Duodenal mucosa (tissue), 2 donors: ENCODE measurements around the gene THEMIS.

Source experiments
- H3K27ac ChIP-seq: one replicate; pipeline ENCODE4 v1.7.0; 2013; ENCODE audit warnings: low read depth, low read length
- H3K27me3 ChIP-seq, 2 donors: one replicate each; pipeline ENCODE4 v1.7.0; 2013; ENCODE audit warnings: low read length in 2 of 2, control low read depth in 1 of 2; ENCODE audit not compliant: insufficient read depth in 2 of 2, control insufficient read depth in 1 of 2
- H3K36me3 ChIP-seq, 2 donors: one replicate each; pipeline ENCODE4 v1.7.0; 2013; ENCODE audit warnings: low read length in 2 of 2, control low read depth in 1 of 2; ENCODE audit not compliant: insufficient read depth in 2 of 2, control insufficient read depth in 1 of 2
- H3K4me1 ChIP-seq, 2 donors: one replicate each; pipeline ENCODE4 v1.7.0; 2013; ENCODE audit warnings: low read length in 2 of 2, control low read depth in 1 of 2; ENCODE audit not compliant: insufficient read depth in 2 of 2, control insufficient read depth in 1 of 2
- H3K4me3 ChIP-seq, 2 donors: one replicate each; pipeline ENCODE4 v1.7.0; 2013; ENCODE audit warnings: low read length in 2 of 2, low read depth in 1 of 2
- H3K9ac ChIP-seq, 2 donors: one replicate each; pipeline ENCODE4 v1.7.0; 2013; ENCODE audit warnings: low read length in 2 of 2, low read depth in 1 of 2
- H3K9me3 ChIP-seq, 2 donors: one replicate each; pipeline ENCODE4 v1.7.0; 2013; ENCODE audit warnings: low read length in 2 of 2, control low read depth in 1 of 2; ENCODE audit not compliant: control insufficient read depth in 1 of 2

The THEMIS gene

DNA sequence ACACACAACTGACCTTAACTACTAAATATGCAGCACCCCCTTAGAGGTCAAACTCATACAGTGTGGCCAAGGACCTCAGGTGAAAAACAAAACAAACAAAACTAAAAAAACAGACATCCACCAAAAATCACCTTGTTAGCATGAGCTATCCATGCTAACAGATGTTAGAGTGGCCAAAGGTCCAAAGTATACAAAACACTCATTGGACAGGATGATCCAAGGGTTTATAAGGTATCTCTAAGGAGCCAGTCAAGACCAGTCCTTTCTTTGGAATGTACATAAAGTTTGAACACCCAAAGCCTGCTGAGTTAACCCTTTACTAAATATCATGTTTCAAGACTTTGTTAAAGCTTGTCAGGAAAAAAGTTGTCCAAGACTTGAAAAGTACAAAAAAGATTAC is 35.8 kb downstream of the THEMIS start:
- Histone ChIP-seq H3K27me3 (no peaks in the 10 kb centered on the region), H3K27ac (no peak overlapping the region), H3K9me3 (no peaks in the 10 kb centered on the region), H3K4me3 (no peak overlapping the region), H3K9ac (no peak overlapping the region), H3K4me1 (peaks cover 0 to 9% of the 10 kb centered on the region in 2 donors), H3K36me3 (no peaks in the 10 kb centered on the region)

DNA sequence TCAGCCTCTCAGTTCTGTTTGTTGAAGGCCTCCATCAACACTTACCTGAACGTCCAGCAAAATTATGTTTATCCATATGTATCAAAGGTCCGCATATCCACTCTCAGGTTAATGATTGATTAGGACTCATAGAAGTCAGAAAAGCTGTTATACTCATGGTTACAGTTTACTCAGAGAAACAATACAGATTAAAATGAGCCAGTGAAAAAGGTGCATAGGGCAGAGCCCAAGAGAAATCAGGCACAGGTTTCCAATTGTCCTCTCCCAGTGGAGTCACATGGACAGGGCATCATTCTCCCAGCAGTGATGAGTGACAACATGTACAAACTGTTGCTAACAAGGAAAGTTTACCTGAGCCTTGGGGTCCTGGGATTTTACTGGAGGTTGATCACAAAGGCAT is 36.2 kb downstream of the THEMIS start:
- H3K4me1 ChIP-seq: peaks cover 0 to 9% of the 10 kb centered on the region in 2 donors
- no peaks in the 10 kb centered on the region for H3K9me3 ChIP-seq
- no peak overlapping the region for H3K27ac ChIP-seq
- no peak overlapping the region for H3K4me3 ChIP-seq
- H3K36me3 ChIP-seq: no peaks in the 10 kb centered on the region
- no peaks in the 10 kb centered on the region for H3K27me3 ChIP-seq
- H3K9ac ChIP-seq: no peak overlapping the region

DNA sequence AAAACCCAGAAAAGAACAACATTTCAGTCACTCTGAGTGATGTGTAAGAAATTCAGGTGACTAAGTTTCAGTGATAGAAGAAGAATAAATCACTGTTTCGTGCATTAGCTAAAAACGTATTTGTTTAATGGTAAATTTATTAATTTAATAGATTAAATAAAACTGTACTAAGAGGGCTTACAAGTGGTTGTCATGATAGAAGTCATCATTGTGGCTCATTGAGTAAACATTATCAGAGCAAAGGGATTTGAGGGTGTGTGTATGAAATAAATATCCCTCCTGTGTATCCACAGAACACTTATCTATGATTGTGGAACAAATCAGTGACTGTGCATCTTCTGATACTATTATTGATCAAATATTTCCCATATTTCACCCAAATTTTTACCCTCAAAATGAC is 40.1 kb downstream of the THEMIS start:
- H3K4me3 ChIP-seq: no peak overlapping the region
- H3K9me3 ChIP-seq: no peaks in the 10 kb centered on the region
- peaks cover 0 to 9% of the 10 kb centered on the region in 2 donors for H3K4me1 ChIP-seq
- no peak overlapping the region for H3K27ac ChIP-seq
- no peaks in the 10 kb centered on the region for H3K36me3 ChIP-seq
- H3K27me3 ChIP-seq: no peaks in the 10 kb centered on the region
- H3K9ac ChIP-seq: no peak overlapping the region

DNA sequence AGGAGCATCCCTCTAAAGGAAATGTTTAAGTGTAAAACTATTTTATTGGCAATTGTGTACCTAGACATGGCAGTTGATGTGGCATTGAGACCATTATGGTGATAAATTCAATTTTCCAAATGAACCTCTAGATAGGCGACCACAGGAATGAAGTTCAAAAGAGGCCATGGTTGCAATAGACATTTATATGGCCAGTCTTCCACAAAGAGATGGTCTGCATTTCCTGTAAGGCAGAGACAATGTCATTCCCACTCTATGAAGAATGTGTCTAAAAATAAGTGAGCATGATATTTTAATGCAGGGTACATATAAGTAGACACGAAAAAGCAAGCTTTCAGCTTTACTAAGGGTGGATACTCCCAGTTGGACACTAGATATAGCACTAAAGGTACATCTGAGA is 40.9 kb downstream of the THEMIS start:
- H3K9me3 ChIP-seq: no peaks in the 10 kb centered on the region
- H3K9ac ChIP-seq: no peak overlapping the region
- H3K36me3 ChIP-seq: no peaks in the 10 kb centered on the region
- peaks cover 0 to 7% of the 10 kb centered on the region in 2 donors for H3K4me1 ChIP-seq
- H3K27me3 ChIP-seq: no peaks in the 10 kb centered on the region
- no peak overlapping the region for H3K4me3 ChIP-seq
- no peak overlapping the region for H3K27ac ChIP-seq

DNA sequence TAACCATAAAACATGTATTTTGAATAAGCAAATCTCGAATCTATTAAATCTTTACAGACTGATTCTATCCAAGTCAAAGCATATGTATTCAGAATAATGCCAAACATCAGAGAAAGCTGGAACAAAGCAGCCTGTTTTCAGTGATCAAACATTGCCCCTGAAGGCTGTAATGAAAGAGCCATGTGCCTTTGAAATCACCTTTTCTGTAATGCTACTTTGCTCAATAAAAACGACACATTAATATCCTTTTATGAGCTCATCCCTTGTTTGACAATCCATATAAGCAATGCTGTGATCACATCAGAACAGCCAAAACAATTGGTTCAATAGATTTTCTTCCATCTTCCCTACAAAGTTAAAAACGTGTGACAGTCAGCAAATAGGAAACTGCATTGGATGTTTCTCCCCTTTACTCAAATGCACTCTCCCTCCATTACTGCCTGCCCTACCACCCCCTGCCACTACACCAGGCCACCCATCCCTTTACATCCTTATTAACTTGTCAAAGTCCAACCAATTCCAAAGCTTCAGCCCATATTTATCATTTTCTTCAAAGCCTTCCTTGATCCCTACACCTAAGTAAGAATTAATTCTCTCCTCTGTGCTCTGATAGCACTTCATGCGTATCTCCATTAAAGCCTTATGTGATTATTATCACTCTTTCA is 42.0 kb downstream of the THEMIS start:
- H3K4me1 ChIP-seq: no peaks in the 10 kb centered on the region
- H3K27ac ChIP-seq: no peak overlapping the region
- H3K9ac ChIP-seq: no peak overlapping the region
- no peaks in the 10 kb centered on the region for H3K9me3 ChIP-seq
- no peaks in the 10 kb centered on the region for H3K27me3 ChIP-seq
- no peaks in the 10 kb centered on the region for H3K36me3 ChIP-seq
- no peak overlapping the region for H3K4me3 ChIP-seq

DNA sequence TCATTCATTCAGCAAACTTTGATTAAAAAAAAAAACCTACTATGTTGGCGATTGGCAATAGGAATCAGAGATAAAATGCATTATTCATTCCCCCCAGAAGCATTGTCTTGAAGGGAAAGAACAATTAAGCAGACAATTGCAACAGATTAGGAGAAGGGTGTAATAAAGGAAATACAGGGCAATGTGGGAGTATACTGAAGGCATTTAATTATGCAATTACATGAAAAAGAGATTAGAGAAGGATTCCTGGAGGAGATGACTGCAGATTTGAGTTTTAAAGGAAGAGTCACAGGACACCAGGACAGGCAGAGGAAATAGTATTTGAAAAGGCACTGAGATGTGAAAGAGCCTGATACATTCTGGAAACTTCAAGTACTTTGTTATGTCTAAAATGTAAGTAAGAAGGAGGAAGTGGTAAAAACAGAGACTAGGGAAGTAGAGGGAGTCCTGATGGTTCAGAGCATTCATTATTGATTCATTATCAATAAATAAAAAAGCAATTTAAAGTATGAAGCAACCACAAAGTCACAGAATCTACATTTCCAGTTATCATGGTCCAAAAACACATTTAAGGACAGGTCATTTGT is 43.7 kb downstream of the THEMIS start:
- Histone ChIP-seq H3K27me3 (no peaks in the 10 kb centered on the region), H3K4me1 (no peaks in the 10 kb centered on the region), H3K4me3 (no peak overlapping the region), H3K27ac (no peak overlapping the region), H3K9ac (no peak overlapping the region), H3K9me3 (no peaks in the 10 kb centered on the region), H3K36me3 (no peaks in the 10 kb centered on the region)

DNA sequence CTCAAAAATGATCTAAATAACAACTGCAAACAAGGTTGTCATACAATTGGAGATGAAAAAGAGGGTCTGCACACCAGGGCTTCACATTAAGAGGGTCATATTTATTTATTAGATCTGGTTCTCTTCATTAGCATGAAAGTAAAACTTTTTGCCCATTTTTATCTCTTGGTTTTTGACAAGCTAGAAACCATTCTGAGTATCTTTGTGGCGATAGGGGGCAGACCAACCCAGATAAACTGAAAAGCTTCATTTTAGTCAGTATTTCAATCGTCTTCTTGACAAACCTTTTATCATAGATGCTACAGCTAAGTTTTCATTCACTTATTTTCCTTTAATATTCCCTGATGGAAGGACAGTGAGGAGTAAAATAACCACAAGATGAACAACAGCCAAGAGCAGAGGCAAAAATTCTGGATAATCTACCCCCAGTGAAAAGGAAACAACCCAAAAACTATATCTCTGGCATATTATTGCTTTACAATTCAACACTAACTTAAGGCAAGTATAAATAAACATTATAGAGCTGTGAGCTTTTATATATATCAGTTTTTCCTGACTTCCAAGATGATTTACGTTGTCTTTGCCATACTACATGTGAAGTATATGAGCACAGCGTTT is 45.2 kb downstream of the THEMIS start:
- Histone ChIP-seq H3K27me3 (no peaks in the 10 kb centered on the region), H3K36me3 (no peaks in the 10 kb centered on the region), H3K4me1 (no peaks in the 10 kb centered on the region), H3K4me3 (no peak overlapping the region), H3K9me3 (no peaks in the 10 kb centered on the region), H3K27ac (no peak overlapping the region), H3K9ac (no peak overlapping the region)

DNA sequence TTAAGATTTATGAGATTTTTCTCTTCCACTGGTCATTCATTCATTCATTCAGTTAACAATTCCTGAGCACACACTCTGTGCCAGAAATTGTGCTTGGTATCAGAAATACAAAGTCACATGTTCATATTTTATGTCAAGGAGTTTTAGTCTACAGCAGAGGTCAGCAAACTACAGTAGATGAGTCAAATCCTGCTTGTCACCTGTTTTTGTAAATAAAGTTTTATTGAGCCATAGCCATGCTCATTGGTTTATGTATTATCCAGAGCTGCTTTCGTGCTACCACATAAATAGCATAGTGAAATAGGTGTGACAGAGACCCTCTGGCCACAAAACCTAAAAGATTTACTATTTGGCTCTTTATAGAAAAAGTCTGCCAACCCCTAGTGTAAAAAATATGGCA is 46.8 kb downstream of the THEMIS start:
- H3K9me3 ChIP-seq: no peaks in the 10 kb centered on the region
- H3K4me3 ChIP-seq: no peak overlapping the region
- no peaks in the 10 kb centered on the region for H3K36me3 ChIP-seq
- no peaks in the 10 kb centered on the region for H3K4me1 ChIP-seq
- H3K9ac ChIP-seq: no peak overlapping the region
- H3K27ac ChIP-seq: no peak overlapping the region
- H3K27me3 ChIP-seq: no peaks in the 10 kb centered on the region

DNA sequence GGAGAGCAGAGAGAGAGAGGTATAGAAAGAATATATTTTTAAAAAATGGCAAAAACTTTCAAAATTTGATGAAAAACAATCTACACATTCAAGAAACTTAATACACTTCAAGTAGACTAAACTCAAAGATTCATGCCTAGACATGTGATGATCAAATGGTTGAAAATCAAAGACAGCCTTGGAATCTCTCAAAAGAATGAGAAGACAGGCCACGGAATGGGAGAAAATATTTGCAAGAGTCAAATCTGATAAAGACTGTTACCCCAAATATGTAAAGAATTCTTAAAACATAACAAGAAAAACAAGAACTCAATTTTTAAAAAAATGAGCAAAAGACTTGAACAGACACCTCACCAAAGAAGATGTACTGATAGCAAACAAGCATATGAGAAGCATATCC is 49.7 kb downstream of the THEMIS start:
- no peak overlapping the region for H3K4me3 ChIP-seq
- H3K27ac ChIP-seq: no peak overlapping the region
- H3K27me3 ChIP-seq: no peaks in the 10 kb centered on the region
- H3K9ac ChIP-seq: no peak overlapping the region
- H3K4me1 ChIP-seq: no peaks in the 10 kb centered on the region
- H3K36me3 ChIP-seq: no peaks in the 10 kb centered on the region
- no peaks in the 10 kb centered on the region for H3K9me3 ChIP-seq

DNA sequence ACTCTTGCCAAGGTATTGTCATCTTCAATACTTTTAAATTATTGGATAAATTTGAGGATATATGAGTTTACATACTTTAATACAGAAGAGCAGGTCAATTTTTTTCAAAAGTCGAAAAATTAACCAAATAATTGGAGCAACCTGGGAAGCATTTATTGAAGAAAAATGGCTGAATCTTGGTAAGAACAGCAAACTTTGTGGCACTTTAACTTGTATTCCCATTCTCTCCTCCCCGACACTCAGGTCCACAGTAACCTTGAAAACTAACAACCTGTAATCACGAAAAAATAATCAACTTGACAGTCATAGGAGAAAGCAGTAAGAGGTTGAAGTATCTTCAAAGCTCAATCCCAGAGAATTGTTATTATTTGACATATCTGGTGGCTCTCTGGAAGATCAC is 55.6 kb downstream of the THEMIS start:
- Histone ChIP-seq H3K36me3 (no peaks in the 10 kb centered on the region), H3K4me1 (no peaks in the 10 kb centered on the region), H3K27ac (no peak overlapping the region), H3K9ac (no peak overlapping the region), H3K27me3 (no peaks in the 10 kb centered on the region), H3K4me3 (no peak overlapping the region), H3K9me3 (no peaks in the 10 kb centered on the region)
